Measurements from ENCODE around the gene COX7B2.

Gene COX7B2

DNA sequence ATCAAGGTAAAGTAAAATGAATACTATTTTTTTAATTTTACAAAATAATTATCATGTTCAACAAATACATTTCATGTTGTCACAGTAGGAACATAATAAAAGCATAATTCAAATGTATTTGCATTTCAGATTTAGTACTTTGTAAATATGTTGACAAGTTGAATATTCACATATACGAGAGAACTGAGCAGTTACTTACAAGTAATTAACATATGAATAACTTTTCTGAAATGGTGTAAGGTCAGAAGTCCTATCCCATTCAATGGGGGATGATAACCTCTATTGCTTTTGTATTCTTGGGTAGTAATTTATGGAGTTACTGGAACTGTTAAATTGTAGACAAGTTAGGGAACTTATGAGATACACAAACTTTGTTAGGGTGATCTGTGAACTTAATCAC, 191.1 kb downstream of the COX7B2 start:
- DNase-seq (ENCODE audit: low spot score) = no peak

DNA sequence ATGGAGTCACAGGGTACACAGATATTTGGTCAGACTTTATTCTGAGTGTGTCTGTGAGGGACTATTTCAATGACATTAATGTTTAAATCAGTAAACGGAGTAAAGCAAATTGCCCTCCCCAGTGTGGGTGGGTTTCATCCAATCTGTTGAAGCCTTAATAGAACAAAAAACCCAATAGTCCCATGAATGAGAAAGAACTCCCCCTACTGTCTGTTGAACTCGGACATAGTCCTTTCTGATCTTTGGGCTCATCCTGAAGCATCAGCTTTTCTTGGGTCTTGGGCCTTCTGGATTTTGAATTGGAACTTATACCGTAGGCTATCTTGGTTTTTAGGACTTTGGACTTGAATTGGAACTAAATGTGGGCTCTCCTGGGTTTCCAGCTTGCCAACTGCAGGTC, 193.6 kb downstream of the COX7B2 start:
- no peak for DNase-seq (ENCODE audit: low spot score)

DNA sequence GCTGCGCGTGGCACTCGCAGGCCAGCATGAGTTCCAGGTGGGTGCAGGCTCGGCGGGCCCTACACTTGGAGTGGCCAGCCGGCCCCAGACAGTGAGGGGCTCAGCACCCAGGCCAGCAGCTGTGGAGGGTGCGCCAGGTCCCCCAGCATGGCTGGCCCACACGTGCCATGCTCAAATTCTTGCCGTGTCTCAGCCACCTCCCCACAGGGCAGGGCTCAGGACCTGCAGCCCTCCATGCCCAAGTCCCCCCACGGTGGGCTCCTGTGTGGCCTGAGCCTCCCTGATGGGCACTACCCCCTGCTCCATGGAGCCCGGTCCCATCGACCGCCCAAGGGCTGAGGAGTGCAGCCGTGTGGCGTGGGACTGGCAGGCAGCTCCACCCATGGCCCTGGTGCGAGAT, 210.2 kb downstream of the COX7B2 start:
- DNase-seq (ENCODE audit: low spot score) = no peak
